Measurements from ENCODE around the gene PRKCH.

DNA sequence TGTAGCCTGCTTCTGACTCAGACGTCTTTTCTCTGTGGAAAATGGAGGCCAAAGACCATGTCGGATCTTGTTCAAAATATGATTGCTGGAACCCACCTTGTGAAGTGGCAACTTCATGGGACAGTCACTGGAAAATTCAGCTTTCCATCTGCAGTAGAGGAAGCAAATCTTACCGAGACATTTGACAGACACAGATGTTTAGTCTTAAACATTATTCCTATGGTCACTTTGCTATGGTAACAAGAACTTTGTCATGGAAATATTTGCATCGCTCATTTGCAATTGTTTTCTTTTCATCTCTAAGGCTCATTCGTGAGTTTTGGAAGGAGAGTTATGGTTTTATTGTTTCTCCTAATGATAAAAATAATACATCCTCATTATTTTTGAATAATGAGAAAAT, 275.6 kb downstream of the PRKCH start:
- TF ChIP-seq, protein P1, sequence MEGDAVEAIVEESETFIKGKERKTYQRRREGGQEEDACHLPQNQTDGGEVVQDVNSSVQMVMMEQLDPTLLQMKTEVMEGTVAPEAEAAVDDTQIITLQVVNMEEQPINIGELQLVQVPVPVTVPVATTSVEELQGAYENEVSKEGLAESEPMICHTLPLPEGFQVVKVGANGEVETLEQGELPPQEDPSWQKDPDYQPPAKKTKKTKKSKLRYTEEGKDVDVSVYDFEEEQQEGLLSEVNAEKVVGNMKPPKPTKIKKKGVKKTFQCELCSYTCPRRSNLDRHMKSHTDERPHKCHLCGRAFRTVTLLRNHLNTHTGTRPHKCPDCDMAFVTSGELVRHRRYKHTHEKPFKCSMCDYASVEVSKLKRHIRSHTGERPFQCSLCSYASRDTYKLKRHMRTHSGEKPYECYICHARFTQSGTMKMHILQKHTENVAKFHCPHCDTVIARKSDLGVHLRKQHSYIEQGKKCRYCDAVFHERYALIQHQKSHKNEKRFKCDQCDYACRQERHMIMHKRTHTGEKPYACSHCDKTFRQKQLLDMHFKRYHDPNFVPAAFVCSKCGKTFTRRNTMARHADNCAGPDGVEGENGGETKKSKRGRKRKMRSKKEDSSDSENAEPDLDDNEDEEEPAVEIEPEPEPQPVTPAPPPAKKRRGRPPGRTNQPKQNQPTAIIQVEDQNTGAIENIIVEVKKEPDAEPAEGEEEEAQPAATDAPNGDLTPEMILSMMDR (IDR thresholded peaks at IDR 0.05), result no peak
- TF ChIP-seq POLR2AphosphoS5 (IDR thresholded peaks at IDR 0.05; ENCODE audit: low read depth, low read length) (no peak), SIN3A (IDR thresholded peaks at IDR 0.05; ENCODE audit: borderline replicate concordance, insufficient read depth, low read depth, low read length) (no peak)

Data from Panc1 (cell line).